Measurements from ENCODE around the gene EFCAB10.
"Not testable (repeated sequence)": the region's sequence is repeated elsewhere in the genome, so short reads cannot be mapped to it uniquely, and the experiment has no call there.

EFCAB10 gene

DNA sequence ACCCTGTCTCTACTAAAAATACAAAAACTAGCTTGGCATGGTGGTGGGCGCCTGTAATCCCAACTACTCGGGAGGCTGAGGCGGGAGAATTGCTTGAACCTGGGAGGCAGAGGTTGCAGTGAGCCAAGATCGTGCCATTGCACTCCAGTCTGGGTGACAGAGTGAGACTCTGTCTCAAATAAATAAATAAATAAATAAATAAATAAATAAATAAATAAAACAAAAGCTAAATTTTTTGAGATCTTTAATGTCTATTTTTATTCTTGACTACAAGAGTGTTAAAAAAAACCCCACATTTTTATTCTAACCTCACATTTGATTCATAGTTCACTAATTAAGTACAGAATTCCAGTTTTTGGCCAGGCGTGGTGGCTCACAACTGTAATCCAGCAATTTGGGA lies 53.6 kb downstream of the EFCAB10 start:
- DNase-seq: not testable (repeated sequence)

GRCh38 chr7:105524840-105525239 lies 56.5 kb downstream of the EFCAB10 start:
- peak in 1 of 3 donors; percentile 31 for DNase-seq

- not testable (repeated sequence) for DNase-seq
Observed at GRCh38 chr7:105524423-105524822, 56.9 kb downstream of the EFCAB10 start.

DNA sequence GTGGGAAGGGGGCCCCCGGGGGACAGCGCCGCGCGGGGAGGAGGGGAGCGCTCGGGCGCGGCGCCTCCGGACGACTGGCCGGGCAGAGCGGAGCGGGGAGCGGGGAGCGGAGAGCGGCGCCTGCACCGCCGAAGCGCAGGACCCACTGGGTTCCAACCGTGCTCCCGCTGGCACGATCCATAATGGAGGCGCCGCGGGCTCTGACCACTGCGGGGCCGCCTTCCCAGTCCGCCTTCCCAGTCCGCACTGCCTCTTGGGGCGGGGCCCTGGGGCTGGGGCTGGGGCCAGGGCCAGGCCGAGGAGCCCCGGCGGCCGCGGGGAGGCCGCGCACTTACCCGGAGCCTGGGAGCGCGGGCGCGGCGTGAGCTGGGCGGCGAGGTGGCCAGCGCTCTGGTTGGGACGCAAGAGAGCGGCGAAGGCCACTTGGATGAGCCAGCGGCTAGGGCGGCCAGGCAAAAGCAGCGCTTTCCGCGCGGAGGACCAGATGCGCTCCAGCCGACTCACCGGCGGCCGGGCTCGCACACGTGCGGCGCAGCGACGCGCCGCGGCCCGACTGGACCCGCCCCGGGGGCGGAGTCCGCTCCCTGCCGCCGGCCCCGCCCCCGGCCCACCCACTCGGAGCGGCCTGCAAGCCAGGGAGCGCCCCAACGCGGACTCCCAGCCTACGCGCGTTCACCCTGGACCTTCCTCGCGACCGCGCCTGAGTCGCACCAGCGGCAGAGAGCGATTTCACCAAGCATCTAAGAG lies 59.4 kb downstream of the EFCAB10 start, which contains the start of gene PUS7:
TSS of gene PUS7 (minus strand) at position 555 of the 747 bp plus-strand sequence. CDS start 13,759 bp downstream, outside the sequence.
- DNase-seq: peak; percentile 90 to 98 (median 96)

DNA sequence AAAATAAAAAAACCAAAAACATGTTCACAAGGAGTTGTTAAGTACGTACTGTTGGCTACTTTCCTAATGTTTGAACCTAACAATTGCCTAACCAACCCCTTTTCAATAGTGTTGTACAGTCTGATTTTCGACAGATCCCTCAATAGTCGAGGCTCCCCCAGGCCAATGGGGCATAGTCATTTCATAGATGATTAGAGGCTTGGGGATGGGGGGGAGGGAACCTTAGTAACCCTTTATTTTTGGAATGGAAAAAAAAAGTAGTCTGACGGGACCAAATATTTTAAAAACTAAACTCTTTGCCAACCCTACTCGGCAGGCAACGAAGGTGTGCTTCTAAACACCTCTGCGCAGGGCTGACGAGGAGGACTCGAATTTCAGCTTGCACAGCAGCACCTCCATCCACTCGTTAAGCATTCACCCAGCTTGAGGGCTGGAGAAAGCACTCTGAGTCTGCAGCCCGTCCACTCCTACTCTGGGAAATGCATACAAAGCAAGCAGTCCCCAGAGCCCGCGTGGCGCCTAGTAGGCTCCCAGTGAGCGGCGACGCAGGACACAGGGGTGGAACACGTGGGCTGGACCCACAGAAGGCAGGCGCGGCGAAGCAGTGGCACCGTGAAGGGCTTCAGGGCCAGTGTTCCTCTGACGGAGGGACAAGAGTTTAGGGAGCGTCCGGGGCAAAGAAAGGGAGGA lies 60.1 kb downstream of the EFCAB10 start:
- peak; percentile 65 to 83 (median 69) for DNase-seq

DNA sequence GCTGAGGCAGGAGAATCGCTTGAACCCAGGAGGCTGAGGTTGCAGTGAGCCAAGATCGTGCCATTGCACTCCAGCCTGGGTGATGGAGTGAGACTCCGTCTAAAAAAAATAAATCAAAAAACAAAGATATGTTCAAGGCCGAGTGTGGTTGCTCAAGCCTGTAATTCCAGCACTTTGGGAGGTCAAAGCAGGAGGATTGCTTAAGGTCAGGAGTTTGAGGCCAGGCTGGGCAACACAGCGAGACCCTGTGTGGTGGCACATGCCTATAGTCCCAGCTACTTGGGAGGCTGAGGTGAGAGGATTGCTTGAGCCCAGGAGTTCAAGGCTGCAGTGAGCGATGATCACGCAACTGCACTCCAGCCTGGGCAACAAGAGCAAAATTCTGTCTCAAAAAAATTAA lies 60.7 kb downstream of the EFCAB10 start:
- DNase-seq: not testable (repeated sequence)

DNA sequence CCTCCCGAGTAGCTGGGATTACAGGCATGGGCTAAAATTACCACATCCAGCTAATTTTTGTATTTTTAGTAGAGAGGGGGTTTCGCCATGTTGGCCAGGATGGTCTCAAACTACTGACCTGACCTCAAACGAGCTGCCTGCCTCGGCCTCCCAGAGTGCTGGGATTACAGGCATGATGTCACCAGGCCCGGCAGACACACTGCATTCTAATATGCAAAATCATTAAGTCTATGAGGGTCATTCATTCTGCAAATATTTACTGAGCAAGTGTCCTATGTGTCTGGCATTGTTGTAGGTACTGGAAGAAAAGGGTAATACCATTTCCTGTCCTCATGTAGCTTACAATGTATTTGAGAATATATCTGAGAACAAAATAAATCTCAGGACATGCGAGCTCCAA lies 61.9 kb downstream of the EFCAB10 start:
- no peak for DNase-seq

GRCh38 chr7:105515610-105516009 lies 65.7 kb downstream of the EFCAB10 start:
- DNase-seq: not testable (repeated sequence)
